KBM-7 (cell line): Measurements from ENCODE around the gene MORC1.
"Not testable (repeated sequence)": the region's sequence is repeated elsewhere in the genome, so short reads cannot be mapped to it uniquely, and the experiment has no call there.

Source experiments
- DNase-seq: peaks from one replicate; pipeline ENCODE4 v3.0.0-alpha.2; 2015
- in situ Hi-C: fragments of 300-500 bp; cut with MboI; formaldehyde crosslinking; loops from 2 replicates; pipeline ENCODE4 v1.14.3; 2020; ENCODE audit warnings: low sequenced_read_pairs, low pct_unique_long_range_greater_than_20kb, mixed read lengths

MORC1 gene

GRCh38 chr3:109117939-109118338 is at the start of gene MORC1:
Gene MORC1, minus strand, starts transcription at chr3:109118134. Its CDS starts 75 bp downstream, at chr3:109118059.
- no peak for DNase-seq

DNA sequence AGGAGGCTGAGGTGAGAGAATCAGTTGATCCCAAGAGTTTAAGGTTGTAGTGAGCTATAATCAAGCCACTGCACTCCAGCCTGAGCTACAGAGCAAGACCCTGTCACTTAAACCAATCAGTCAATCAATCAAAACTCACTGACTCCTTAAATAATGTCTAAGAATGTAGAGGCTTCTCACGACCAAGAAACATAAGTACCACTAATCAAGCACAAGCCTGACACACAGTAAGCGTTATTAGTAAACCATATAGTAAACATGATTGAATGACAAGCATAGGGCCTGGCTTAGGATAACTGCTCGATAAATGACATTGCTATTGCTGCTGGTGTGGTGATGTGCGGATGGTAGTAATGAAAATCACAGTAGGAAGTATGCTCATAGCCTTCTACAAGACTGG is 48.0 kb upstream of the MORC1 start:
- DNase-seq = no peak
- in situ Hi-C loops = no loop called here

More at GRCh38 chr3:109117939-109118338, at the start of gene MORC1:
- in situ Hi-C loops = no loop called here

GRCh38 chr3:109161487-109162123 is 43.7 kb upstream of the MORC1 start:
- no peak for DNase-seq
- in situ Hi-C loops = no loop called here

- in situ Hi-C loops = no loop called here
- DNase-seq = no peak
Measured at GRCh38 chr3:109155828-109156227, 37.9 kb upstream of the MORC1 start.

- in situ Hi-C loops = no loop called here
- no peak for DNase-seq
Measured at GRCh38 chr3:109154979-109155378, 37.0 kb upstream of the MORC1 start.

DNA sequence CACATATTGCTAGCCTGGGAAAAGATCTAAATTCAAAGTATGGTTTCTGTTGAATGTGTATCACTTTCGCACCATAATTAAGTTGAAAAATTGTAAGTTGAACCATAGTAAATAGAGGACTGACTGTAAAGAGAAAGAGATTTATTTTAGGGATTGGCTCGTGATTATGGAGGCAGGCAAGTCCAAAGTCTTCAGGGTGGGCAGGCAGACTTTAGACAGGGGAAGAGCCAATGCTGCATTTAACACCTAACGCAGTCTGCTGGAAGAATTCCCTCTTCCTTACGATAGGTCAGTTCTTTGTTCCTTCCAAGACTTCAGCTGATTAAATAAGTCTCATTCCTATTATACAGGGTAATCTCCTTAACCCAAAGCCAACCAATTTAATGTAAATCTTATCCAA is 34.4 kb upstream of the MORC1 start:
- in situ Hi-C loops = no loop called here

GRCh38 chr3:109149078-109149477 is 31.1 kb upstream of the MORC1 start:
- no peak for DNase-seq
- in situ Hi-C loops = no loop called here

More for the DNA sequence above, 34.4 kb upstream of the MORC1 start:
- DNase-seq = no peak

DNA sequence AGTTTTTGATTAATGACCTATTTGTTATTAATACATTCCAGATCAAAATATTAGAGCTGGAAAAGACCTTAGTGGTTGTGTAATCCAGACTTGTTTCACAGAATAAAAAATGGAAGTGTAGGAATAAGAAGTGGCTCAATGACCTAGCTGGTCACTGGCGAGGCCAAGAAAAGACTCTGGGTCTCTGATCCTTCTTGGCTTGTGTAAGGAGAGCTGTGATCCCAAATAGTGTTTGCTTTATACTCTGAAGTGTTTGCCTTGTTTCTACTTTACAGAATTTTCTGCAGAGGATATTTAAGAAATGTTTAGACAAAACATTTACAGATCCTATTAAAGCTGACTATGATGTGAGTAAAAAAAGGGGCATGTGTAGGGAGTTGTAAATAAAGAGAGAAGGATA is 25.7 kb upstream of the MORC1 start:
- DNase-seq = no peak
- in situ Hi-C loops = no loop called here

DNA sequence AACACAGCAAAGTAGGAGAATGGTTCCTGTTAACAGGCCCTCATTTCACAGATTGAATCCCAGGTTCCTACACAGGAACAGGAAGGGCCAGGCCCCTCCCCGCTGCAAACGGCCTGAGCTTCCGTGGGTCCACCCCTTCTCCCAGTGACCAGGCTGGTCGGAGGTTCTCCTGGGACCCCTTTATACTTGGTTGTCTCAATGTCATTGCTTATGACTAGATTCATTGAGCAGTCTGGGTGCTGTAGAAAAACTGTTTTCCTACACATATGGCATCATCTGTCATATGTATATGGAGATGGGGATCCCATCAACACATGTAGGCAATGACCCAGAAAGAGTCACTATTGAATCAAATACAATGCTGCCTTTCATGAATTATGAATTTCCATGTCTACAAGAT is 22.4 kb upstream of the MORC1 start:
- in situ Hi-C loops = no loop called here
- DNase-seq = no peak

- no peak for DNase-seq
Measured at GRCh38 chr3:109137761-109138160, 19.8 kb upstream of the MORC1 start.

DNA sequence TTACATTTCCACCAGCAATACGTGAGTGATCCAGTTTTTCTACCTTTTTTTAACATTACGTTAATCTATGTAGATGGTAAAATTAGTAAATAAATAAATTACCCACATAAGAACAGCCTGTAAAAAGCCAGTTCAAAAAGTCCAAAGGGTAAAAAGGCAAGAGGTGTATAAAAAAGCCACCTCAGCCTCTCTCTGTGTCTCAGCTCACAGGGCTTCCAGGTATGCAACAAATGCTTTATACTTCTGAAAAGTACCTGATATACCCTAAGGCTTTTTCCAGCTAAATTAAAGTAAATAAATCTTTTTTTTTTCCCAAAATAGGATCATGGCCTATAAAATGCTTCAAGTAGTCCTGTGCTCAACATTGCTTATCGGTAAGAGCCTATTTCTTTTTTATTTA is 18.6 kb upstream of the MORC1 start, which contains the start of gene C3orf85:
TSS of gene C3orf85 (plus strand) at position 197 of the 400 bp plus-strand sequence. CDS start at position 326, 129 bp downstream.
- in situ Hi-C loops = no loop called here
- no peak for DNase-seq

More at GRCh38 chr3:109137761-109138160, 19.8 kb upstream of the MORC1 start:
- in situ Hi-C loops = no loop called here

GRCh38 chr3:109133474-109133816 is 15.5 kb upstream of the MORC1 start:
- in situ Hi-C loops, DNase-seq: not testable (repeated sequence)

GRCh38 chr3:109132801-109133473 is 15.0 kb upstream of the MORC1 start:
- no peak for DNase-seq
- in situ Hi-C loops = no loop called here

- in situ Hi-C loops = no loop called here
- DNase-seq = no peak
Measured at GRCh38 chr3:109131276-109131675, 13.3 kb upstream of the MORC1 start.

DNA sequence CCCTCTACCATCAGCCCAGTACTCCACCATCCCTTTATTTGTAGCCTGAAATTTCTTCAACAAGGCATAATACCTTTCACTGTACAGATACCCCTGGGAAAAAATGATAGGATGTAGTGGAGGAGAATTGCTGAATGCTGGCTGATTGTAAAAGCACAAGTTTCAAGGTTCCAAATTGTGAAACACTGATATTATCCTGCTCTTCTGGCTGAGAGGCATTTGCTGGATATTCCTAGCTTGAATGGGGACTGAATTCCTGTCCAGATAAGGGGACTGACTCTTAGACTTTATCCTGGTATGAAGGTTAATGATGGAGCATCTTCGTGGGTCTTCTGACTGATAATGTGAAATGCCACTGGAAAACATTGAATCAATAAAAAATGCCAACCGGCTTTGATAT is 9.6 kb upstream of the MORC1 start:
- in situ Hi-C loops = no loop called here

GRCh38 chr3:109125902-109126301 is 8.0 kb upstream of the MORC1 start:
- DNase-seq = no peak
- in situ Hi-C loops = no loop called here

More for the DNA sequence above, 9.6 kb upstream of the MORC1 start:
- no peak for DNase-seq

GRCh38 chr3:109122690-109123089 is 4.8 kb upstream of the MORC1 start:
- no peak for DNase-seq
- in situ Hi-C loops = no loop called here

GRCh38 chr3:109118584-109118983 is 650 bp upstream of the MORC1 start:
- in situ Hi-C loops = no loop called here
- DNase-seq = no peak

GRCh38 chr3:109116031-109116430 is 1.9 kb downstream of the MORC1 start:
- DNase-seq = no peak

DNA sequence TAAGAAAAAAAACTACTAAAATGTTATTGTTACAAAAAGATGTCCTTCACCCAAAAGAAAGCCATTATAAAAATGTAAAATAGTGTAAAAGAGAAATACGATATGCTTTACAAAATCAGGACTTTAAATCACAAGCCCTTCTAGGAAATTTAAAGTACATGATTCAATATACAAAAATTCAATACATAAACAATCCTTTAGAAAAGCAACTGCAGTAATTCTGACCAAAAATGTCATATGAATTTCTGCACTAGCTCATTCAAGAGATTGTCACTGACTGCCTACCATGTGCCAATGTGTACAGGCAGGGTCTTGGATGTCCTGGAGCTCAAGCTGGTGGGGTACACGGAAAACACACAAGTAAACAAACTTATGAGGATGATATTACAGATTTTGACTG is 2.5 kb downstream of the MORC1 start:
- no peak for DNase-seq
- in situ Hi-C loops = no loop called here

More at GRCh38 chr3:109116031-109116430, 1.9 kb downstream of the MORC1 start:
- in situ Hi-C loops = no loop called here

DNA sequence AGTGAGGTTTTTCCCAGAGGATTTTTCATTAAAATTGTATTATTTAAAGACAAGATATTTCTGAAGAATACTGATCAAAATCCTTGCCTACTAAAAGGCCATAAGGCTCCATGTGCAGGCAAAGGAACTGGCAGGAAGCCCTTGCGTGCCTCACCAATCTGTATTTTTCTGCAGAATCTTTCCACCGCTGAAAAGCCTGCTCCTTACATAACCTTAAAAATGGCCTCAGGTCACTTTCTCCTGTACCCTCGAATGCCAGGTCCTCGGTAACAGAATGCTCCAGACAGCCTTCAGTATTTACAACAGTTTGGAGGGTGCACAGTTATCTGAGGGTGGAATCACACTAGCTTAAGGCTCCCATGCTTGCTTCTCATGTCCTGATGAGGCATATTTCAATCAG is 3.2 kb downstream of the MORC1 start:
- in situ Hi-C loops = no loop called here
- DNase-seq = no peak
